Gastroesophageal sphincter (tissue), 4 donors: Measurements from ENCODE around the gene B3GLCT. TPM values are rescaled to one million over a fixed set of nuclear protein-coding genes. Genes with fewer than 3 reads are reported as not detected.

Experiments used
- ATAC-seq: fragments of 150-250 bp; one replicate; pipeline ENCODE4 v1.9.1; 2016; ENCODE audit warnings: mild to moderate bottlenecking, moderate library complexity
- H3K27ac ChIP-seq, 4 donors: fragments of 200-600 bp; sonication (generic) in 3 of 4; 1 replicate in 3 of 4; 2 replicates in 1 of 4; pipeline ENCODE4 v1.5.1; 2016 to 2019
- H3K27me3 ChIP-seq: fragments of 200-600 bp; sonication (generic); one replicate; pipeline ENCODE4 v1.5.1; 2019
- H3K36me3 ChIP-seq, 2 donors: fragments of 200-600 bp; sonication (generic); one replicate each; pipeline ENCODE4 v1.5.1; 2019; ENCODE audit warnings: control low read depth in 1 of 2
- H3K4me1 ChIP-seq, 3 donors: fragments of 200-600 bp; sonication (generic); 1 replicate in 2 of 3; 2 replicates in 1 of 3; pipeline ENCODE4 v1.5.1; 2016 to 2019; ENCODE audit warnings: control low read depth in 2 of 3
- H3K4me3 ChIP-seq, 2 donors: fragments of 200-600 bp; sonication (generic); one replicate each; pipeline ENCODE4 v1.5.1; 2019; ENCODE audit warnings: mild to moderate bottlenecking in 1 of 2, moderate library complexity in 1 of 2
- H3K9me3 ChIP-seq, 3 donors: fragments of 200-600 bp; sonication (generic); one replicate each; pipeline ENCODE4 v1.5.1; 2017 to 2019; ENCODE audit warnings: control low read depth in 2 of 3
- EP300 ChIP-seq: sonication (generic); formaldehyde crosslinking; IDR thresholded peaks from one replicate; pipeline ENCODE4 v1.6.1; 2017; ENCODE audit warnings: antibody characterized with exemption, mild to moderate bottlenecking
- POLR2A ChIP-seq, 2 donors: fragments of 450-650 bp; IDR thresholded peaks; one replicate each; pipeline ENCODE4 v1.6.1; 2017; ENCODE audit warnings: antibody characterized with exemption in 2 of 2, mild to moderate bottlenecking in 2 of 2, moderate library complexity in 1 of 2
- POLR2AphosphoS5 ChIP-seq: sonication (generic); formaldehyde crosslinking; IDR thresholded peaks from one replicate; pipeline ENCODE4 v1.6.1; 2017; ENCODE audit warnings: antibody characterized with exemption
- WGBS, 2 donors: methylation state at CpG; one replicate each; pipeline ENCODE4 v1.1.5; 2018; ENCODE audit warnings: low coverage in 1 of 2; 5-methylcytosine and 5-hydroxymethylcytosine counted together
- total RNA-seq, 4 donors: library from RNA; depleted of rRNA; stranded (reverse); fragments of >200 nt; gene quantifications; one replicate each; pipeline ENCODE4 v1.1.0, GENCODE V29; 2016
- TF ChIP-seq, protein P1 (sequence below), 4 experiments: fragments of 200-600 bp in 2 of 4; fragments of 450-650 bp in 2 of 4; sonication (generic) in 1 of 4; IDR thresholded peaks; one replicate each; pipeline ENCODE4 v1.5.1; 2017 to 2019; ENCODE audit warnings: antibody characterized with exemption in 4 of 4, mild to moderate bottlenecking in 2 of 4, moderate library complexity in 2 of 4

B3GLCT gene
- total RNA-seq, 4 donors from 2014 or later, result 6.2 to 15.2 (median 7.8) TPM

GRCh38 chr13:31349156-31349555 lies 149.4 kb downstream of the B3GLCT start:
- Histone ChIP-seq H3K4me3 (no peak overlapping the region), H3K9me3 (peaks cover 0 to 4% (median 0%) of the 10 kb centered on the region in 3 donors), H3K4me1 (no peaks in the 10 kb centered on the region), H3K27ac (no peak overlapping the region), H3K36me3 (no peaks in the 10 kb centered on the region), H3K27me3 (peaks cover 25% of the 10 kb centered on the region)
- no peak for ATAC-seq
- TF ChIP-seq POLR2AphosphoS5 (no peak), POLR2A (IDR thresholded peaks at IDR 0.05) (no peak), EP300 (no peak)
- TF ChIP-seq, protein P1, sequence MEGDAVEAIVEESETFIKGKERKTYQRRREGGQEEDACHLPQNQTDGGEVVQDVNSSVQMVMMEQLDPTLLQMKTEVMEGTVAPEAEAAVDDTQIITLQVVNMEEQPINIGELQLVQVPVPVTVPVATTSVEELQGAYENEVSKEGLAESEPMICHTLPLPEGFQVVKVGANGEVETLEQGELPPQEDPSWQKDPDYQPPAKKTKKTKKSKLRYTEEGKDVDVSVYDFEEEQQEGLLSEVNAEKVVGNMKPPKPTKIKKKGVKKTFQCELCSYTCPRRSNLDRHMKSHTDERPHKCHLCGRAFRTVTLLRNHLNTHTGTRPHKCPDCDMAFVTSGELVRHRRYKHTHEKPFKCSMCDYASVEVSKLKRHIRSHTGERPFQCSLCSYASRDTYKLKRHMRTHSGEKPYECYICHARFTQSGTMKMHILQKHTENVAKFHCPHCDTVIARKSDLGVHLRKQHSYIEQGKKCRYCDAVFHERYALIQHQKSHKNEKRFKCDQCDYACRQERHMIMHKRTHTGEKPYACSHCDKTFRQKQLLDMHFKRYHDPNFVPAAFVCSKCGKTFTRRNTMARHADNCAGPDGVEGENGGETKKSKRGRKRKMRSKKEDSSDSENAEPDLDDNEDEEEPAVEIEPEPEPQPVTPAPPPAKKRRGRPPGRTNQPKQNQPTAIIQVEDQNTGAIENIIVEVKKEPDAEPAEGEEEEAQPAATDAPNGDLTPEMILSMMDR (IDR thresholded peaks at IDR 0.05), result no peak
- WGBS, 2 donors, result 66 to 77% methylated on average over 3 to 4 of the region's 4 CpGs

DNA sequence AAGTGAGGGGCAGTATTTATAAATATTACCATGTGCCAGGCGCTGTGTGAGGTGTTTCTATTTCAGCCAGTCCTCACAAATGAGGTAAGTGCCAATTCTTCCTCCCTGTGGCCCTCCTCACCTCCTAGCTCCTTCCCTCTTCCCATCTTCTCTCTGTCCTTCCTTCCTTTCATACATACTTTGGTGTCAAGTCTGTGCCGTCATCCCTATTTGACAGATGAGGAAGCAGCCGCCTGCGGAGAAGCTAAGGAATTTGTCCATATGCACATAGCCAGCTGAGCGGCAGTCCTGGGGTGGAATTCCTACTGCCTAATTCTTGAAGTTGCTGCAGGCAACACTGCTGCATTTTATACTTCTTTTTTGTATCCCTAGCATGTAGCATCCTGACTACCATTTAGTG lies 150.8 kb downstream of the B3GLCT start:
- peaks cover 31% of the 10 kb centered on the region for H3K27me3 ChIP-seq
- WGBS, 2 donors, result 27 to 33% methylated on average over 3 to 5 of the region's 5 CpGs
- H3K9me3 ChIP-seq, result peaks cover 0 to 14% (median 0%) of the 10 kb centered on the region in 3 donors
- TF ChIP-seq POLR2A (IDR thresholded peaks at IDR 0.05) (no peak), EP300 (no peak), POLR2AphosphoS5 (no peak)
- TF ChIP-seq, protein P1 (IDR thresholded peaks at IDR 0.05), result no peak
- no peaks in the 10 kb centered on the region for H3K36me3 ChIP-seq
- ATAC-seq, result no peak
- H3K4me3 ChIP-seq, result no peak overlapping the region
- H3K27ac ChIP-seq, result no peak overlapping the region
- H3K4me1 ChIP-seq, result no peaks in the 10 kb centered on the region

- Histone ChIP-seq H3K9me3 (peaks cover 0 to 15% (median 0%) of the 10 kb centered on the region in 3 donors), H3K27ac (no peak overlapping the region), H3K4me3 (no peak overlapping the region), H3K27me3 (peaks cover 31% of the 10 kb centered on the region), H3K4me1 (no peaks in the 10 kb centered on the region), H3K36me3 (no peaks in the 10 kb centered on the region)
- 67 to 85% methylated on average over 2 of the region's 2 CpGs for WGBS, 2 donors
- no peak for TF ChIP-seq EP300
- no peak for TF ChIP-seq POLR2AphosphoS5
- TF ChIP-seq, protein P1 (IDR thresholded peaks at IDR 0.05), result no peak
- ATAC-seq, result no peak
Measured at GRCh38 chr13:31351376-31351775, 151.6 kb downstream of the B3GLCT start.

DNA sequence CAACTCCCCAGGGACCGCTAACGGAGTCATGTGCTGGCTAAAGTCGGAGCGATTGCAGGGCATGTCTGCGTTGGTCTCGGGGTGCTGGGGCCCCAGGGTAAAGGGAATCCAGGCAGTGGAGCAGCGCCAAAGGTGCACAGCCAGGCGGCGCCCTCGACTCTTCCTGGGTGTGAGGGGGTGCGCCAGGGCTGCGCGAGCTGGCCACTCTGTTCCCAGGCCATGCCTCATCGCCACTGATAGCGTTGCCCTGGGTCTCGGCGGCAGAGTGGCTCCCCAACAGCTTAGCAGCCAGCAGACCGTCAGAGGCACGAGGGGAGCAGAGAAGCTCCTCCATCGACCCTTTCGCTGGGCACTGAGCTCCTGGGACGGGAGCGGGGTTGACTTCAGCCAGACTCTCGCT lies 152.7 kb downstream of the B3GLCT start:
- Histone ChIP-seq H3K36me3 (no peaks in the 10 kb centered on the region), H3K9me3 (peaks cover 0 to 11% (median 0%) of the 10 kb centered on the region in 3 donors), H3K4me3 (no peak overlapping the region), H3K4me1 (no peaks in the 10 kb centered on the region), H3K27me3 (peaks cover 31% of the 10 kb centered on the region), H3K27ac (no peak overlapping the region)
- no peak for ATAC-seq
- TF ChIP-seq EP300 (no peak), POLR2AphosphoS5 (no peak), POLR2A (IDR thresholded peaks at IDR 0.05) (no peak)
- TF ChIP-seq, protein P1 (IDR thresholded peaks at IDR 0.05), result no peak
- WGBS, 2 donors, result no CpG with 5 or more reads among the region's 24 CpGs

GRCh38 chr13:31355001-31355400 lies 155.2 kb downstream of the B3GLCT start:
- peaks cover 28% of the 10 kb centered on the region for H3K27me3 ChIP-seq
- H3K27ac ChIP-seq, result no peak overlapping the region
- ATAC-seq, result no peak
- 88 to 92% methylated on average over 1 of the region's 1 CpG for WGBS, 2 donors
- no peak overlapping the region for H3K4me3 ChIP-seq
- peaks cover 0 to 11% (median 0%) of the 10 kb centered on the region in 3 donors for H3K9me3 ChIP-seq
- TF ChIP-seq POLR2A (IDR thresholded peaks at IDR 0.05) (no peak), POLR2AphosphoS5 (no peak), EP300 (no peak)
- TF ChIP-seq, protein P1 (IDR thresholded peaks at IDR 0.05), result no peak
- H3K36me3 ChIP-seq, result no peaks in the 10 kb centered on the region
- no peaks in the 10 kb centered on the region for H3K4me1 ChIP-seq
